ENCODE results near the gene GNGT2.

GNGT2 gene
- total RNA-seq: 1.4 to 3.0 reads per million in 2 experiments

DNA sequence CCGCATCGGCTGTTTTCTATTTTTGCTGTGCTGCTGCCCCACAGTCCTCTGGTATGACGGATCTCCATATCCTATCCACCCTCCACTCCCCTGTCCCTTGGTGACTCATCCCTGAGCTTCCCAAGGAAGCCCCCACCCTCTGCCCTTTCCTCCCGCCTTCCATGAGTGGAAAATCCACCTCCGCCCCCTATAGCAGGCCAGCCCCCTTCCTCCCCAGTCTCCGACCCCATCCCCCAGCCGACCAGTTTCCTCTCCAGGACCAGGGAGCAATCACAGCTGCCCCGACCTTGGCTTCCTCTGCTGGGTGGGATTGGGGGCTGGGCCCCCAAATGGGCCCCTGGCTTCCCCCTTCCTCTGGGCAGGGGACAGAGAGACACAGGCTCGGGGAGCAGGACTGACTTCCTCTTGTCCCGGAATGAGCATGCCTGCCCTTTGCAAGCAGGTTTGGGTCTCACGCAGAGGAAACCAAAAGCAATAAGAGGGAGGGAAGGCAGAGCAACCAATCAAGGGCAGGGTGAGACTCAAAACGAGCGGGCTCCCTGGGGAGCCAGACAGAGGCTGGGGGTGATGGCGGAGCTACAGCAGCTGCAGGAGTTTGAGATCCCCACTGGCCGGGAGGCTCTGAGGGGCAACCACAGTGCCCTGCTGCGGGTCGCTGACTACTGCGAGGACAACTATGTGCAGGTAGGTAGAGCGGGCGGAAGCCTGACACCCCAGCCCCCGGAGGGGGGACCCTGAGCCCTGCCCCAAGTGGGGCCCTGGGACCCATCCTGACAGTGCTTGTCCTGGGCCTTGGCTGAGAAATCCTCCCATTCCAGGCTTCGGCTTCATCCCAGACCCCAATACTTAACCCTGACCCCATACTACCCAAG, at the start of gene GNGT2, which contains the start of gene ABI3:
TSS of gene GNGT2 (minus strand) at position 417 of the 872 bp plus-strand sequence. CDS start 3,152 bp downstream, outside the sequence.
TSS of gene ABI3 (plus strand) at position 550 of the 872 bp plus-strand sequence. CDS start at position 568, 18 bp downstream.
- DNase-seq (ENCODE audit: low read depth): peak; percentile 44

DNA sequence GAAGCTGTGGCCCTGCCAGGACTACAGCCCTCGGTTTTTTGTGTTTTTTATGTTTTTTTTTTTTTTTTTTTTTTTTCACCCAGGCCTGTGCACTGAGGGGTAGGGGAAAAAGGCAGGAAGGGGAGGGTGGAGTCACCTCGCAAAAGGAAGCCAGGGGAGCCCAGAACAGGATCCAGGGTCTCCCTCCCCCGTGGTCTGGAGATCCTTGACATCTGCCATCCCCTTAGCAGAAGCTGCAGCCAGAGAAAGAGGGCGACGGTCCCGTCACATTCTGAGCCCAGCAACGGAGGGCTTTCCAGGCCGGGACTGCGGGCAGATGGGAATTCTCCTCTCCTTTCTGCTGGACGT, 49.3 kb upstream of the GNGT2 start:
- no peak for DNase-seq (ENCODE audit: low read depth)

DNA sequence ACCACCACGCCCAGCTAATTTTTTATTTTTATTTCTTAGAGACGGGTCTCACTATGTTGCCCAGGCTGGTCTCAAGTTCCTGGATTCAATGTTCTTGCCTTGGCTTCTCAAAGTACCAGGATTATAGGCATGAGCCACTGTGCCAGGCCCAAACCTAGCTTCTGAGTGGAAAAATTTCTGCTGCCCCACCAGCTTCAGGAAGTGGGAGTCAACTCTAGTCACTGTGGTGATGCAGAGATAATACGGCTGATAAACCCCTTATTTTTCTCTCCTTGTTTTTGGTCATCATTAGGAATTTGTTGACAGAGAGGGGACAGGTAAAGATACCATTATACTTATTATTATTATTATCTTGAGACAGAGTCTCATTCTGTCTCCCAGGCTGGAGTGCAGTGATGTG, 48.0 kb upstream of the GNGT2 start:
- DNase-seq (ENCODE audit: low read depth): no peak

DNA sequence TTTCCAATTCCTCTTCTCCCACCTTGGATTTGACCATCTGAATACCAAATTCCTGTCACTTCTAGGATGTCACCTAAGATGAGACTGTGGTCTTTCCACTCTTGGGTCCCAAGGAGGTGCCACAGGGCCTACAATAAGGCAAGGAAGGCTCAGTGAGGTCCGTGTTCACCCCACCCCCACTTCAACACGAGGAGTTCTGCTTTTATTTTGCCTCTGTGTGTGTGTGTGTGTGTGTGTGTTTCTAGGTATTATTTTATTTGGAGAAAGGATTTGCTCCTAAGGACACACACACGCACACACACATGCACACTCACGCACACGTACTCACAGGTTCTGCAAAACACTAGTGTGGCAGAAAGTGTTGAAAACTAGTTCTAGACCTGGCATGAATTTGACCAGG, 44.8 kb upstream of the GNGT2 start:
- no peak for DNase-seq (ENCODE audit: low read depth)

DNA sequence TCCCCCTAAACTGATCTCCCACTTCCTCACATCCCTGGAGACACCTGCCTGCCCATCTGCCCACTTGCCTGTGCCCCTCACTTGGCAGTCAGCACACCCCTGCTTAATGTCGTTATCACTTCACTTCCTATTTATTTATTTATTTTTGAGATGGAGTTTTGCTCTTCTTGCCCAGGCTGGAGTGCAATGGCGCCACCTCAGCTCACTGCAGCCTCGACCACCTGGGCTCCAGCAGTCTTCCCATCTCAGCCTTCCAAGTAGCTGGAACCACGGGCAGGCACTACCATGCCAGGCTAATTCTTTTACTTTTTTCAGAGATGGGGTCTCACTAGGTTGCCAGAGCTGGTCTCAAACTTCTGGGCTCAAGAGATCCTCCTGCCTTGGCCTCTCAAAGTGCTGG, 43.7 kb upstream of the GNGT2 start:
- DNase-seq (ENCODE audit: low read depth): no peak

DNA sequence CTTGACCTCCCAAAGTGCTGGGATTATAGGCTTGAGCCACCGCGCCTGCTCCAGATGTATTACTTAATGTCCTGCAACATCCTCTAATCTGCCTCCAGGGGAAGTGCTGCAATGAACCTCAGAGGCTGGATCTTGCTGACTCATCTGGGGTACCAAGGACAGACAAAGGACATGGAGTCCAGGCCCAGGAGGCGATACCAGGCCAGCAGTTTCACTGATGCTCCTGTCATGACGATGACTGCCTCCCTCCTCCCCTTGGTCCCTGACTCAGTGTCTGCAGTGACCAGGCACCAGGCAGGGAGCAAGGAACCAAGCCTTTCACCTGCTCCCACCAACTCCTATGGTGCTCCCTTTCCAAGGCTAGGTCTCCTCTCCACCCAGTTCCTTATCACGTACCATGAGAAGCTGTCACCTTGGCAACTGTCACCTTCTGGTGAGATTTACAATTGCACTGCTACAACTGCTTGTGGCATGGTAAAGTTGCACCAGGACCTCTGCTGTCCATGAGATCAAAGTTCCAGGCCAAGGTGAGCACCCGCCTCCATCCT, 41.8 kb upstream of the GNGT2 start:
- no peak for DNase-seq (ENCODE audit: low read depth)

DNA sequence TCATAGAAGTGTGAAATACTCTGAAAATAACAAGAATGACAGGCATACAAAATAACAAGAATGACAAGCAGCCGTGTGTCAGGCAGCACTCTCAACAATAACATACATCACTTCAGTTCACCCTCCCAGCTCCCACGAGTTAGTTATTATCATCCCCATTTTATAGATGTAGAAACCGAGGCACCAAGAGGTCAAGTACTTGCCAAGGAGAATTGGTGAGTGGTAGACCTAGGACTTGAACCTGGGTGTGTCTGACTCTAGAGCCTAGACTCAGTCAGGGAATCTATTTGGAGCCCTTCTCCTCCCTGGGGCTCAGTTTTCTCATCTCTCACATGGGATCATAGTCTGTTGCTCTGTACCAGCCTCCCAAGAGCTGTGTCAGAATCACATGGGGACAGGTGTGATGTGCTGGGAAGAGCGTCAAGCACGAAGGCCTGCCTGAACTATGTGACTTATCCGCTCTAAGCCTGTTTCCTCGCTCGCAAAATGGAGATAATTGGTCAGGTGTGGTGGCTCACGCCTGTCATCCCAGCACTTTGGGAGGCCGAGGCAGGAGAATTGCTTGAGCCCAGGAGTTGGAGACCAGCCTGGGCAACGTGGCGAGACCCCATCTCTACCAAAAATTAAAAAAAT, 39.6 kb upstream of the GNGT2 start:
- DNase-seq (ENCODE audit: low read depth): no peak

DNA sequence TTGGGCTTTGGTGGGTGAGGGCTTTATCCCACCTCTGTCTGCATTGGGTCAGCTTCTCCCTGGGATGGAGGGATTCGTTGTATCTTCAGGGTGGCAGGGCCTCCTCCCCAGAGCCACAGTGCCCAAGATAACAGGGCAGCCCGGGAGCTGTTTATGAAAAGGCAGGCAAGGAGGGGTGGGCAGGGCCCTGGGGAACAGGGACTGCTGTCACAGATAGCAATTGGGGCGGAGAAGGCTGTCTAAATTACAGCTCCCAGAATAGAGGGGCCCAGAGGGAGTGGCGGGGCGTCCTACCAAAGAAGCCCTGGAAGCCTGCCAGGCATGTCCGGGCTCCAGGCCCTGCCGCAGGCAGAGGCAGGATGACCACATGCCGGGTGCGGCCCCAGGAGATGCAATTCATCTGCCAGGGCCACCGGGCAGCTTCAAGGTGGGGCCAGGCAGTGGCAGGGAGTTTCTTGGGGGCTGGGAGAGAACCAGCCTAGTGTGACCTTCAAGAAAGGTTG, 39.0 kb upstream of the GNGT2 start:
- DNase-seq (ENCODE audit: low read depth): no peak

DNA sequence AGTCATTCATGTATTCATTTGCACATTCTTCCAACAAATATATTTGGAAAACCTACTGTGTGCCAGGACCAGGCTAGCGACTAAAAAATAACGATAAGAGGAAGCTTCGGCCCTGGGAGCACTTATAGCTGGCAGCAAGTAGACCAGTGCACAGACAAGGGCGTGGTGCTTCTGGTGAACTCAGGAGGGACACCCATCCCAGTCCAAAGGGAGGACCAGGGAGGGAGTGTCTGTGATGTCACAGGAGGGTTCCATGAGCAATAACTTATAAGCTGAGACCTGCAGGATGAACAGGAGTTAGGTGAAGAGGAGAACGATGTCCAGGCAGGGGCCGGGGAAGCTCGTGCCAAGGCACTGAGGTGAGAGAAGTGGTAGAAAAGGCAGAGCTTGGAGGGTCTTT, 37.6 kb upstream of the GNGT2 start:
- DNase-seq (ENCODE audit: low read depth): no peak

DNA sequence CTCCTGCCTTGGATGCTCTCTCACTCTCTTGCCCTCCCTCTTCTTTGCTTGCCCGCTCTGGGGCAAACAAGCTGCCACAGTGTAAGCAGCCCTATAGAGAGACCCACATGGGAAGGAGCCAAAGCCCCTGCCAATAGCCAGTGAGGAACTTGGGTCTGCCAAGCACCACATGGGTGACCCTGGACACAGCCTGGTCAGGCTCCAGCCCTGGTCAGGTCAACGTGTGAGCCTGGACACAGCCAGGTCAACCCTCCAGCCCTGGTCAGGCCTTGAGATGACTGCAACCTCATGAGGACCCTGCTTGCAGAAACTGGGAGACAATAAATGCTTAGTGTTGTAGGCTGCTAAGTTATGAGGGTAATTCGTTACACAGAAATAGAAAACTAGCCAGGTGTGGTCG, 34.5 kb upstream of the GNGT2 start:
- no peak for DNase-seq (ENCODE audit: low read depth)

DNA sequence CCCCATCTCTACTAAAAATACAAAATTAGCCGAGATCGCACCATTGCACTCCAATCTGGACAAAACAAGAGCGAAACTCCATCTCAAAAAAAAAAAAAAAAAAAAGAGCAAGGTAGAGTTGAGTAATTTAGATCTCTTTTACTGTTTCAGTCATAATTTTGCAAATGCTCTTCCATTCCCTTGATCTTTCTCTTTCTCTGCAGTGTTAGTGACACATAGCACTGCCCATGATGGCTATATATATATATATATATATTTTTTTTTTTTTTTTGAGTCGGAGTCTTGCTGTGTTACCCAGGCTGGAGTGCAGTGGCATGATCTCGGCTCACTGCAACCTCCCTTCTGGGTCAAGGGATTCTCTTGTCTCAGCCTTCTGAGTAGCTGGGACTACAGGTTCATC, 32.4 kb upstream of the GNGT2 start:
- DNase-seq (ENCODE audit: low read depth): no peak

DNA sequence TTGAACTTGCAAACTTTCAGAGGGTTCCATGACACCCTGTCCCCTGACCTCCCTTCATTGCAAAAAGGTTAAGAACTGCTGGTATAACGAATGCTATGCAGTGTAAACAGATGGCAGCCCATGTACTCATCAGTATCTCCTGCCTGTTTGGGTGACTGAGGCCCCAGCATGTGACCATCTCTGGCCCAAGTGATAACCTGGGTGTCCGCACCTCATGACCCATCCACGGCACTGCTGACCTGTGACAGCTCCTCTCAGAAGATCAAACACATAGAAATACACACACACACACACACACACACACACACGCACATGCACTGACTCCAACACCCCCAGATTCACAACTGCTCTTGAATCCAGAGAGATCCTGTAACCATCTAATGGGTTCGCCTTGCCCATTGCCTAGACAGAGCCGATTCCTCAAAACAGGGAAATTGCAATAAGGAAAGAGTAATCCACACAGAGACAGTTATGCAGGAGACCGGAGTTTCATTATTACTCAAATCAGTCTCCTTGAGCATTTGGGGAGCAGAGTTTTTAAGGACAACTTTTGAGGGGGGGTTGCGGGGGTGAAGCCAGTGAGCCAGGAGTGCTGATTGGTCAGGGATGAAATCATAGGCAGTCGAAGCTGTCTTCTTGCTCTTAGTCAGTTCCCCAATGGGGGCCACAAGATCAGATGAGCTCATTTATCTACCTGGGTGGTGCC, 31.5 kb upstream of the GNGT2 start:
- DNase-seq (ENCODE audit: low read depth): no peak

DNA sequence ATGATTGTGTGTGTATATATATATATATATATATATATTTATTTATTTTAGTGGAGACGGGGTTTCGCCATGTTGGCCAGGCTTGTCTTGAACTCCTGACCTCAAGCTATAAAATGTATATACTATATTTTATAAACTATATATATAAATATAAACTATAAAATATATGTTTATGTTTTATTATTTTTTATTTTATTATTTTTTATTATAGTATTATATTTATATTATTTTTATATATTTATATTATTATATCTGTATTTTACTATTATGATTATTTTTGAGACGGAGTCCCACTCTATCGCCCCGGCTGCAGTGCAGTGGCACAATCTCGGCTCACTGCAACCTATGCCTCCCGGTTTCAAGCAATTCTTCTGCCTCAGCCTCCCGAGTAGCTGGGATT, 30.7 kb upstream of the GNGT2 start:
- no peak for DNase-seq (ENCODE audit: low read depth)

DNA sequence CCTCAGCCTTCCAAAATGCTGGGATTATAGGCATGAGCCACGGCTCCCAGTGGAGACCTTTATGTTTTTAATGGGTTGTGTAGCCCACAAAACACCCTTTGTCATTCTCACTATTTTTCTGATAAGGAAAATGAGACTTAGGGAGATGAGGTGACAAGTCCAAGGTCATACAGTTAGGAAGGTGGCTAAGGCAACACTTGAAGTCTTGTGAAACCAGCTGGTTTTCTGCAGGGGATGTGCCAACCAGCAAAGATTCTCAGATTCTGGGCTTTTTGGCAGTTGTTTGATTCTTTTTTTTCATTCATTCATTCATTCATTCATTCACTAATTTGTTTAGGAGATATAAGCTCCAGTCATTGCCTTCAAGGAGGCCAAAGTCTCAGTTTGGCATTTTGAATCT, 30.2 kb upstream of the GNGT2 start:
- DNase-seq (ENCODE audit: low read depth): no peak

DNA sequence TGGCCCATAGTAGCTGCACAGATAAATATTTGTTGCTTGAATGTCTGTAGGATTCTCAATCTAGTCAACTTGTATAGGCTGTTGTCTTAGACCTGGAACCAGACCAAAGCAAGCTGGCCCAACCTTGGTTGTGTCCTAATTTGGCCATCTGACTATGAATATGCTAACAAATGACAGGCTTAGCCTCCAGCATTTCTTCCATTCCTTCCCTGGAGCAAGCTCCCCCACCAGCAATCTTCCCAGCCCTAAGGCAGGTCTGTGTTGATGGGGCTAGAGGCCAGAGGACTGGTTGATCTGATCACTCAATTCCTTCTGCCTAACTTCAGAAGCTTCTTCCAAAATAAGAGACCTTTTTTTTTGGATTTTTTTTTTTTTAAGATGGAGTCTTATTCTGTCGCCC, 29.6 kb upstream of the GNGT2 start:
- DNase-seq (ENCODE audit: low read depth): no peak

DNA sequence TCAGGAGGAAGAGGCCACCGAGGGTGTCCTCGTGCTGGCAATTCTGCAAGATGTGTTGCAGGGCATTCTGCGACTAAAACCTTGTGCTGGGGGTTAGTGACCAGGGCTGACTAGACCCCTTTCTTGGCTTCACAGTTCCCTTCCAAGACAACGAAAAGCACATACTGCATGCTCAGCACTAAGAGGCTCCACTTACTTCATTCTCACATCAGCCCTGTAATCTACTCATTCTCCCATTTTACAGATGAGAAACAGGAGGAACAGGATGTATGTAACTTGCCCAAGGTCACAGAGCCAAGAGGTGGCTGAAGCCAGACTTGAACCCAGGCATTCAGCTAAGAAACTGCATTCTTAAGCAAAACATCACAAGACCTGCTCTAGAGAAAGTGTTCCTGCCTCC, 25.5 kb upstream of the GNGT2 start:
- DNase-seq (ENCODE audit: low read depth): no peak

DNA sequence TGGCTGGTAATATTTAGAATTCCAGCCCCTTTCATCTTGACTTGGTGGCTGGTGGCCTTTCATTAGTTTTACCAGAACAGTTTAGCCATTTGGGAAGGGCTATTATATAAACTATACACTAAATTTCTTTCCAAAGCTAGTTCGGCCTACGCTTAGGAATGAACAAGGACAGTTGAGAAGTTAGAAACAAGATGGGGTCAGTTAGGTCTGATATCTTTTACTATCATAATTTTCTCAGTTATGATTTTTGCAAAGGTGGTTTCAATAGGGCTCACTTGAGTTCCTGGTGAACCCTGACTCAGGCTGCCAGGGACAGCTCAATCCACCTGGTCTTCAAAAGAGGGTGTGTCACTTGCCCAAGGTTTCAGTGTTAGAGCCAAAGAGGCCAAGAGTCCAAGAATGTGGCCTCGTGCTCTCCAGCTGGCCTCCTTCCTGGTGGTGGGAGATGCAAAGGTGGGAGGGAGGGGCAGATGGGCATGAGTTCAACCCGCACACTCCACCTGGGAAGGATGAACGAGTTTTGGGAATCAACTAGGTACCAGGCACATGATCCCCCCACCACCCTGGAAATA, 24.2 kb upstream of the GNGT2 start:
- DNase-seq (ENCODE audit: low read depth): no peak

DNA sequence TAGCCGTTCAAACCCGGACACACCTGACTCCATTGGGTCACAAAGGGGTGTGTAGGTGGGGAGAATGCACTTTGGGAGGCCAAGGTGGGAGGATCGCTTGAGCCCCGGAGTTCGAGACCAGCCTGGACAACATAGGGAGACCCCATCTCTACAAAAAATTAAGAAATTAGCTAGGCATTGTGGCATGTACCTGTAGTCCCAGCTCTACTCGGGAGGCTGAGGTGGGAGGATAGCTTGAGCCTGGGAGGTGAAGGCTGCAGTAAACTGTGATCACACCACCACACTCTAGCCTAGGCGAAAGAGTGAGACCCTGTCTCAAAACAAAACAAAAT, 21.2 kb upstream of the GNGT2 start:
- no peak for DNase-seq (ENCODE audit: low read depth)

DNA sequence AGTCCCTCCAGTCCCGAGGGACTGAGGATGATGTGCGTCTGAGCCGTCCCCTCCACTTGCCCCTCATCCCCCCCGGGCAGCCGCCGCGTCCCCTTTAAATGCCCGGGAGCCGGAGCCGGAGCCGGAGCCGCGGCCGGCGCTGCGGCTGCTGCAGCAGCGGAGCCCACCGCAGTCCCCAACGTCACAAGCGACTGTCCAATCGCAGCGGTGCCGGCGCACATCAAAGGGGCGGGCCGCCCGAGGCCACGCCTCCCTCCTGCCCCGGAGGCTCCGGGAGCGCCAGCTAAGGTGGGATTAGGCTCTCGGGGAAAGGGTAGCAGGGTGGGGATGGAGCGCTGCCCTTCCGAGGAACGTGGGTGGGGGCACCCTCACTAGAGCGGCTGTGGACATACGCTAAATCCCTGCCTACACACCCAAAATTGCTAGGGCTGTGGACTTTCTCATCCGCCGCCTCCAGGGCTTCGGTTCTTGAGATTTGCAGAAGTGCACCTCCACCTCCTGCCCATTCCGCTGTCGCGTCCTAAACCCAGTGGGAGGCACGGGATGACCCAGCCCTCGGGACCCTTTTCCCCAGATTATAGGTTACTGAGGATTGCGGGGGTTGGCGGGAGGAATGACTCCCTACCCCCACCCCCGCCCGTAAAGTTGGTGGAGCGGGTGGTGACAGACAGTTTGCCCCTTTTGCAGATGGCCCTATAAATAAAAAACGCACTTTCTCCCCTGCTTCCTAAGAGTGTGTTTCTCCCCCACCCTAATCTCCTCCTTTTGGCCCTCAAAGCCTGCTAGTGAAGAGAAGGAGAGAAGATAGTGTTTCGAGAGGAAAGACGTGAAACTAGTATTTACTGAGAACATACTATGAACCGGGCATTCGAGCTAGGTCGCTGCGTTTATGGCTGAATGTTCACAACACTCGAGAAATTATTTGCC, 20.5 kb upstream of the GNGT2 start, which contains the start of gene PHOSPHO1:
TSS of gene PHOSPHO1 (minus strand) at position 152 of the 927 bp plus-strand sequence. CDS start 4,096 bp downstream, outside the sequence.
- peak; percentile 78 for DNase-seq (ENCODE audit: low read depth)

DNA sequence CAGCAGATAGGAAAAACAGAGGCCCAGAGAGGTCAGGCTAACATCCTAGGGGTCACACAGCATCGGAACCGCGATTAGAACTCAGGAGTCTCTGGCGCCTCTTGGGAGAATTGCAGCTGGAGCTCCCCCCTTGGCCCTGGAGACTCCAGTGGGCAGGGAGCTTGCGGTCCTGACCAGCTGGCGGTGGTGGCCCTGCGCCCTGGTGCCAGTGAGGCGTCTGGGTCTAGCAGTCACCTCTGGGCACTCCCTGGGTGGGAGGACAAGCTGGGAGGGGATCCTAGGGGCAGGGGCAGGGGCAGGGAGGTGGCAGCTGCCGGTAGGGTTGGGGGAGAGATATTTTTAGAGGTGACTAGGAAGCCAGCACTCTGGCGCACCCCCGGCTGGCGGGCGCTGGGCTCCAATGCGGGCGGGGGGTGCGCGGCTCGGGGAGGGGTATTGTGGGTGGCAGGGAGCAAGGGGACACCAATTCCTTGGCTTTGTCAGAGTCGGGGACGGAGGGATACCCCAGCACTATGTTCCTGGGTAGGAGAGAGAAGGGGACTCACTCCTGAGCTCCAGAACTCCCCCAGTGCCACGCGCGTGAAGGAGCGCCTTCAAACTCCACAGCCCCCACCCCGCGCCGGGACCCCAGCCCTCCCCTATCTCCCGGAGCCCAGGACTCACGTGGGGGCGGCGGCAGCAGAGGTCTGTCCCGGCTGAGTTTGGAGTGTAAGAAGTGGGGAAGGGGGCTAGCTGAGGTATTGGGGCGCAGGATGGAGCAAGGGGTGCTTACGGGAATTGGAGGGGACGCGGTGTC, 19.6 kb upstream of the GNGT2 start:
- DNase-seq (ENCODE audit: low read depth): no peak
